Astrocyte (in vitro differentiated cells and primary cell): ENCODE data around the gene MARCHF10.

ENCODE experiments used
- EZH2 ChIP-seq: IDR thresholded peaks from 2 replicates; pipeline ENCODE4 v1.6.1; 2012; ENCODE audit warnings: mild to moderate bottlenecking, low read length, inconsistent platforms; ENCODE audit not compliant: insufficient read depth
- TF ChIP-seq, protein P1 (sequence below): IDR thresholded peaks from 2 replicates; pipeline ENCODE4 v1.5.1; 2011; ENCODE audit warnings: low read depth, mild to moderate bottlenecking, inconsistent platforms, low read length, moderate library complexity; ENCODE audit not compliant: insufficient read depth

DNA sequence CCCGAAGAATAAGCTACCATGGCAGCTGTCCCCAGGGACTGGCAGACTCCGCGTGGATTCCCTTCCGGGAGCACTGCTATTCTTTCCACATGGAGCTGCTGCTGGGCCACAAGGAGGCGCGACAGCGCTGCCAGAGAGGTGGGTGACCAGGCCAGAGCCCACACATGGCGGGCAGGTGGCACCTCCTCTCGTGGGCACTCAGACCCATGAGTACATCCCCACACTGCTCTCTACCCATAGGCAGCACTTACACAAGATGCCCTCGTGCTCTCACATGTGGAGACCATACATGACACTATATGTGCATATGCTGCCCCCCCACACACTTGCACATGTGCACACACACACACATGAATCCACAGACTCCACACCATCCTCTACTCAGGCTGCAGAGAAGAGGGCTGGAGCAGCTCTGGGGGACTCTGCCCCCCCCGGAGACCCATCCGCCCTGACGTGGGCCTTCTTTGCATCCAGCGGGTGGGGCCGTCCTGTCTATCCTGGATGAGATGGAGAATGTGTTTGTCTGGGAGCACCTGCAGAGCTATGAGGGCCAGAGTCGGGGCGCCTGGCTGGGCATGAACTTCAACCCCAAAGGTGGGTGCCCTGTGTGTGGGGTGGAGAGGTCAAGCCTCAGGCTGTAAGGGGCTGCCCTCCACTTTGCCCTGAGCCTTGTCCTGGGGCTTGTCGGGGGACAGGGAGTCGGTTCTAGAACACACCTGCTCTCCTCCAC, 117.8 kb downstream of the MARCHF10 start:
- TF ChIP-seq, protein P1, sequence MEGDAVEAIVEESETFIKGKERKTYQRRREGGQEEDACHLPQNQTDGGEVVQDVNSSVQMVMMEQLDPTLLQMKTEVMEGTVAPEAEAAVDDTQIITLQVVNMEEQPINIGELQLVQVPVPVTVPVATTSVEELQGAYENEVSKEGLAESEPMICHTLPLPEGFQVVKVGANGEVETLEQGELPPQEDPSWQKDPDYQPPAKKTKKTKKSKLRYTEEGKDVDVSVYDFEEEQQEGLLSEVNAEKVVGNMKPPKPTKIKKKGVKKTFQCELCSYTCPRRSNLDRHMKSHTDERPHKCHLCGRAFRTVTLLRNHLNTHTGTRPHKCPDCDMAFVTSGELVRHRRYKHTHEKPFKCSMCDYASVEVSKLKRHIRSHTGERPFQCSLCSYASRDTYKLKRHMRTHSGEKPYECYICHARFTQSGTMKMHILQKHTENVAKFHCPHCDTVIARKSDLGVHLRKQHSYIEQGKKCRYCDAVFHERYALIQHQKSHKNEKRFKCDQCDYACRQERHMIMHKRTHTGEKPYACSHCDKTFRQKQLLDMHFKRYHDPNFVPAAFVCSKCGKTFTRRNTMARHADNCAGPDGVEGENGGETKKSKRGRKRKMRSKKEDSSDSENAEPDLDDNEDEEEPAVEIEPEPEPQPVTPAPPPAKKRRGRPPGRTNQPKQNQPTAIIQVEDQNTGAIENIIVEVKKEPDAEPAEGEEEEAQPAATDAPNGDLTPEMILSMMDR = no peak
- no peak for TF ChIP-seq EZH2
